OCI-LY3 (cell line): Measurements from ENCODE around the gene FSHR.

ENCODE experiments used
- H2AFZ ChIP-seq: fragments of 200-600, 300-600 bp; shearing (Covaris generic); 2 replicates; pipeline ENCODE4 v1.6.0; 2014; ENCODE audit warnings: antibody characterized with exemption, low read depth, low read length
- H3K27ac ChIP-seq: fragments of 200-600, 300-600 bp; sonication (generic); 2 replicates; pipeline ENCODE4 v1.5.1; 2014; ENCODE audit warnings: mild to moderate bottlenecking, low read length, moderate library complexity, mixed read lengths
- H3K27me3 ChIP-seq: fragments of 200-600, 300-600 bp; sonication (generic); 2 replicates; pipeline ENCODE4 v1.6.1; 2014; ENCODE audit warnings: low read depth, low read length, mixed read lengths
- H3K36me3 ChIP-seq: fragments of 200-600, 300-600 bp; sonication (generic); replicated peaks from 2 replicates; pipeline ENCODE3; 2014; ENCODE audit warnings: low read depth, low read length, mixed read lengths
- H3K4me1 ChIP-seq: fragments of 300-600, 200-600 bp; sonication (generic); 2 replicates; pipeline ENCODE4 v1.6.1; 2014; ENCODE audit warnings: low read length, mixed read lengths
- H3K4me2 ChIP-seq: fragments of 200-600, 300-600 bp; sonication (generic); 2 replicates; pipeline ENCODE4 v1.6.1; 2014; ENCODE audit warnings: low read length, mixed read lengths
- H3K4me3 ChIP-seq: fragments of 300-600, 200-600 bp; sonication (generic); 2 replicates; pipeline ENCODE4 v1.5.1; 2014; ENCODE audit warnings: antibody characterized with exemption, mild to moderate bottlenecking, low read length, moderate library complexity
- H3K79me2 ChIP-seq: fragments of 300-600, 200-600 bp; shearing (Covaris generic); 2 replicates; pipeline ENCODE4 v1.6.1; 2014; ENCODE audit warnings: mild to moderate bottlenecking, low read length, mixed read lengths
- H3K9ac ChIP-seq: fragments of 300-600, 200-600 bp; shearing (Covaris generic); 2 replicates; pipeline ENCODE4 v1.6.0; 2014; ENCODE audit warnings: mild to moderate bottlenecking, low read length, moderate library complexity
- H3K9me3 ChIP-seq: fragments of 200-600, 300-600 bp; shearing (Covaris generic); 2 replicates; pipeline ENCODE4 v1.6.1; 2014; ENCODE audit warnings: low read length, mixed read lengths; ENCODE audit not compliant: insufficient read depth
- H4K20me1 ChIP-seq: fragments of 200-600, 300-600 bp; sonication (generic); 2 replicates; pipeline ENCODE4 v1.6.1; 2016; ENCODE audit warnings: low read length, mixed read lengths; ENCODE audit not compliant: insufficient read depth
- EZH2phosphoT487 ChIP-seq: fragments of 200-600 bp; shearing (Covaris generic); IDR thresholded peaks from 2 replicates; pipeline ENCODE4 v1.6.1; 2018; ENCODE audit warnings: antibody characterized with exemption, mixed run types, low read depth
- TF ChIP-seq, protein P1 (sequence below): fragments of 200-600, 300-600 bp; sonication (generic); IDR thresholded peaks from 2 replicates; pipeline ENCODE4 v1.5.1; 2014; ENCODE audit warnings: antibody characterized with exemption, low read length, low read depth

The FSHR gene

DNA sequence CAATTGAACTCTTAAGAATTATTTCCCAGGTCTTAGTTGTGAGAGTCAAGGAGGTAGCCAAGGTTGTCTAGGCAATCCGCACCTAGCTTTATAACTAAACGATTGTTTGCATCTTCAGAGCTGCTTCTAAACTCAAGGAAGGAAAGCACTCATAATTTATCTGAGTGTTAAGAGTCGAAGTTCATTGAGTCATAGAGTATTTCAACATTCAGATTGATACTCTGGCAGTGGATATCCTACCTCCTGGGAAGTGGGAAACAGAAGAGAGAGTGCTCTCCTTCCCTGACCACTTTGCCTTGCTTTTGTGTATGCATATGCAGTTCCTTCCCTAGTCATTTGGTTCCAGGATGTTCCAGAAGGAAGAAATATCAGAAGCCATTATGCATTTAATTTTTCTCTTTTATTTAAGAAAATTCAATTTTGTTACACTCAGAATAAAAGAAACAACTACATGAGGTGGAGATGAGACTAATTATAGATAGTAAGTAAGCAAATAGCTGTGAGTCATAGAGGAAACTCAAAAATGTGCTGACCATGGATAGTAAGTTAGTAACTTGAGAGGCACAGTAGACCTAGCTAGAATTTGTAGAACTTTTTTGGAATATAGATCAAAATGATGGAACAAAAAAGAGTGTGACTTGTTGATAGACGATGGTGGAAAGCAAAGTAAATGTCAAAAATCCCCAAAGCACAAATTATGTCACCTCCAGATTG is 35.4 kb upstream of the FSHR start:
- Histone ChIP-seq H4K20me1 (no peaks in the 10 kb centered on the region), H3K9ac (no peak overlapping the region), H3K27ac (no peak overlapping the region), H3K79me2 (no peaks in the 10 kb centered on the region), H3K36me3 (no peaks in the 10 kb centered on the region), H3K27me3 (no peaks in the 10 kb centered on the region), H3K9me3 (no peaks in the 10 kb centered on the region), H3K4me2 (no peak overlapping the region), H3K4me1 (no peaks in the 10 kb centered on the region), H3K4me3 (no peak overlapping the region), H2AFZ (no peak overlapping the region)
- TF ChIP-seq EZH2phosphoT487: no peak
- TF ChIP-seq, protein P1, sequence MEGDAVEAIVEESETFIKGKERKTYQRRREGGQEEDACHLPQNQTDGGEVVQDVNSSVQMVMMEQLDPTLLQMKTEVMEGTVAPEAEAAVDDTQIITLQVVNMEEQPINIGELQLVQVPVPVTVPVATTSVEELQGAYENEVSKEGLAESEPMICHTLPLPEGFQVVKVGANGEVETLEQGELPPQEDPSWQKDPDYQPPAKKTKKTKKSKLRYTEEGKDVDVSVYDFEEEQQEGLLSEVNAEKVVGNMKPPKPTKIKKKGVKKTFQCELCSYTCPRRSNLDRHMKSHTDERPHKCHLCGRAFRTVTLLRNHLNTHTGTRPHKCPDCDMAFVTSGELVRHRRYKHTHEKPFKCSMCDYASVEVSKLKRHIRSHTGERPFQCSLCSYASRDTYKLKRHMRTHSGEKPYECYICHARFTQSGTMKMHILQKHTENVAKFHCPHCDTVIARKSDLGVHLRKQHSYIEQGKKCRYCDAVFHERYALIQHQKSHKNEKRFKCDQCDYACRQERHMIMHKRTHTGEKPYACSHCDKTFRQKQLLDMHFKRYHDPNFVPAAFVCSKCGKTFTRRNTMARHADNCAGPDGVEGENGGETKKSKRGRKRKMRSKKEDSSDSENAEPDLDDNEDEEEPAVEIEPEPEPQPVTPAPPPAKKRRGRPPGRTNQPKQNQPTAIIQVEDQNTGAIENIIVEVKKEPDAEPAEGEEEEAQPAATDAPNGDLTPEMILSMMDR: no peak

DNA sequence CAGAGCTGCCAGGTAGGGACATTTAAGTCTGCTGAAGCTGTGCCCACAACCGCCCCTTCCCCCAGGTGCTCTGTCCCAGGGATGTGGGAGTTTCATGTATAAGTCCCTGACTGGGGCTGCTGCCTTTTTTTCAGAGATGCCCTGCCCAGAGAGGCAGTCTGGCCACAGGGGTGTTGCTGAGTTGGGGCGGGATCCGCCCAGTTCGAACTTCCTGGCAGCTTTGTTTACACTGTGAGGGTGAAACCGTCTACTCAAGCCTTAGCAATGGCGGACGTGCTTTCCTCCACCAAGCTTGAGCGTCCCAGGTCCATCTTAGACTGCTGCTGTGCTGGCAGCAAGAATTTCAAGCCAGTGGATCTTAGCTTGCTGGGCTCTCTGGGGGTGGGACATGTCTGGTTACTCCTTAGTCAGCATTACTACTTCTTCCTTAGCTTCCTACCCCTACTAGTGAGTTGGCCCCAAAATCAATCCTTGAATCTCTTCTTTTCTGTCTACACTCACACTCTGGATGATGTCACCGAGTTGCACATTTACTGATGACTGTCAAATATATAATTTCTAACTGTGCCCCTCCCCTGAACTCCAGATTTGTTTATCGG is 31.8 kb upstream of the FSHR start:
- Histone ChIP-seq H3K9me3 (no peaks in the 10 kb centered on the region), H3K9ac (no peak overlapping the region), H3K4me3 (no peak overlapping the region), H3K27ac (no peak overlapping the region), H4K20me1 (no peaks in the 10 kb centered on the region), H3K79me2 (no peaks in the 10 kb centered on the region), H3K36me3 (no peaks in the 10 kb centered on the region), H2AFZ (no peak overlapping the region), H3K27me3 (no peaks in the 10 kb centered on the region), H3K4me2 (no peak overlapping the region), H3K4me1 (no peaks in the 10 kb centered on the region)
- TF ChIP-seq, protein P1: no peak
- TF ChIP-seq EZH2phosphoT487: no peak

DNA sequence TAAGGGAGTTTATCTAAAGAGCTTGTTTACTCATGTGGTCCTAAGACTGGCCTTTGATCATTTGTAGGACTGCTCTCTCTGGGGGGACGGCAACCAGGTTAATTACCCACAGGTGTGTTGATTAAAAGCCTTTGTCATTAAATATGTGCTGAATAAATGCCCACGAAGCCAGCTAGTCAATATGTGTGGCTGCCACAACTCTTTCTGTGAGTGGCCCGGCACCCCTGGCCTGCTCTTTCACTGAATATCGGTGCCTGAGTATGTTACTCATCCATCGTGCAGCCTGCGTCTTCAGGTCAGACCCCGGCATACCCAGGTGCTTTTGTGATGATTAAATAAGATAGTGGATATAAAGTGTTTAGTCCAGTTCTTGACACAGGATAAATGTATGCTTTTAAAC is 24.3 kb upstream of the FSHR start:
- H3K4me2 ChIP-seq: no peak overlapping the region
- no peaks in the 10 kb centered on the region for H3K36me3 ChIP-seq
- no peaks in the 10 kb centered on the region for H3K27me3 ChIP-seq
- H3K4me3 ChIP-seq: no peak overlapping the region
- no peaks in the 10 kb centered on the region for H3K4me1 ChIP-seq
- no peaks in the 10 kb centered on the region for H3K79me2 ChIP-seq
- TF ChIP-seq, protein P1: no peak
- TF ChIP-seq EZH2phosphoT487: no peak
- H3K9ac ChIP-seq: no peak overlapping the region
- no peak overlapping the region for H2AFZ ChIP-seq
- no peaks in the 10 kb centered on the region for H3K9me3 ChIP-seq
- no peak overlapping the region for H3K27ac ChIP-seq
- no peaks in the 10 kb centered on the region for H4K20me1 ChIP-seq

DNA sequence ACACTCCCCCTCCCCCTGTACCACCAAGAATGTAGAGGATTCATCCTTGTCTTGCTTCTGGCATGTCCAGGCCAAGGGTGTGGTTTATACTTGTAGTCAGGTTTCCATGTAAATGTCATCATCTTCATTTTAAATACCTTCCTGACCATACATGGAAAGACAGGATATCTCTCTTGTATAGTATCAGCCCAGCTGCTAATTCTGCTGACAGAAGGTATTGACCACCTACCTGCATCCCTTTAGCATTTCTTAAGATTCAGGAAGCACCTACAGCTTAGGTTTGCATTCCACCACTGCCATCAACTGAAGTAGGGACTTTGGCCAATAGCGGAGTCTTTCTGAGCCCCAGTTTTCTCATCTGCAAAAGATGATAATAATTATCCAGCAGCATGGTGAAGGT is 22.9 kb upstream of the FSHR start:
- Histone ChIP-seq H3K9ac (no peak overlapping the region), H3K9me3 (no peaks in the 10 kb centered on the region), H3K27ac (no peak overlapping the region), H4K20me1 (no peaks in the 10 kb centered on the region), H3K4me1 (no peaks in the 10 kb centered on the region), H3K4me2 (no peak overlapping the region), H3K79me2 (no peaks in the 10 kb centered on the region), H2AFZ (no peak overlapping the region), H3K27me3 (no peaks in the 10 kb centered on the region), H3K4me3 (no peak overlapping the region), H3K36me3 (no peaks in the 10 kb centered on the region)
- TF ChIP-seq, protein P1: no peak
- TF ChIP-seq EZH2phosphoT487: no peak
